ENCODE results near the gene ZMYND15.

Gene ZMYND15

GRCh38 chr17:4785311-4786105 lies 45.9 kb downstream of the ZMYND15 start:
- no peak for DNase-seq (ENCODE audit: low read depth in 2 of 2)

DNA sequence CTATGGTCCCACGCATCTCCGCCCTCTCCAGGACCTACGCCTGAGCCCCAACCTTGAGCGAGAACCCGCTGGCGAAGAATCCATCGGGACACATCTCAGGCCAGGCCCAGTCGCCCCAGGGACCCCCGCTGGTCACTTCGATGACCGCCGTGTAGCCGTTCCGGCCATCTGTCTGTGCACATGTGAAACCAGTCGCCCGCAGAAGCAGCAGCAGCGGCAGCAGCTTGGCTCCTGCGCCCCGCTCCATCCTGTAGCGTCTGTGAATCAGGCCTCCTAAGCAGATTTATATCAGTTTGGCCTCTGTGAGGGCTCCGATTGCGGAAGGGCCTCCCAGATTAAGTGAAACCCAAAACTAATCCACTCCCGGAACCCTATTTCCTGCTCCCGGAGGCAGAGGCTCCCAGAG lies 46.5 kb downstream of the ZMYND15 start, which contains the start of gene VMO1:
VMO1 (minus strand) TSS at position 259 of the 406 bp plus-strand sequence; CDS start at position 247, 12 bp downstream.
- DNase-seq (ENCODE audit: low read depth in 2 of 2), result no peak

GRCh38 chr17:4786516-4786915 lies 46.9 kb downstream of the ZMYND15 start:
- no peak for DNase-seq (ENCODE audit: low read depth in 2 of 2)

- DNase-seq (ENCODE audit: low read depth in 2 of 2), result no peak
Measured at GRCh38 chr17:4788159-4788806, 48.6 kb downstream of the ZMYND15 start.

DNA sequence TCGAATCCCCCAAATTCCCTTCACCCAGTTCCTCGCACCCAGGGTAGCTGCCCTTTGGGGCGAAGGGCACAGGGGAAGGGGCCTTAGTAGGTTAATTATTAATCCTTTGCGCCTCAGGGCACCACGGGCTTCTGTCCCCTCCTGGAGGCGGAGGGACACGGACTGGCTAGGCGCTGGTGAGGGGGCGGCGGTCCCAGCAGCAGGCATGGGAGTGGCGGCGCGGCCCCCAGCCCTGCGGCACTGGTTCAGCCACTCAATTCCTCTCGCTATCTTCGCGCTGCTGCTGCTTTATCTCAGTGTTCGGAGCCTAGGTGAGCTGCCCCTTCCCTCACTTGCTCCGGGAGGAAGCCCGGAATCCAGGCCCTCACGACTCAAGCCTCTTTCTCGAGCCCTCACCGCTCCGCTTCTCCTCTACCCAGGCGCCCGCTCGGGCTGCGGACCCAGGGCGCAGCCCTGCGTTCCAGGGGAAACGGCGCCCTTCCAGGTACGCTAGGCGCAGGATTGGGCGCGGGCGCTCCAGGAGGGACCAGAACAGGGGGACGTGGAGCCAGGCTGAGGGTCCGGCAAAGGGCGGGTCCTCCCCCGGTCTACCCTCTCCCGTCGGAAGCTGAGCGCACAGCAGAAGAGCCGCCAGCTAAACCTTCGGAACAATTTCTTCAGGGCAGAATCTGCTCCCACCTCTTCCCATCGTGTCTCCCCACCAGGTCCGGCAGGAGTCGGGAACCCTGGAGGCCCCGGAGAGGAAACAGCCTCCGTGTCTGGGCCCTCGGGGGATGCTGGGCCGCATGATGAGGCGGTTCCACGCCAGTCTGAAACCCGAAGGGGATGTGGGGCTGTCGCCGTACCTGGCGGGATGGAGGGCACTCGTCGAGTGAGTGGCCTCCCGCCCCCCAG lies 49.4 kb downstream of the ZMYND15 start, which contains the start of gene GLTPD2:
GLTPD2 (plus strand) TSS at position 158 of the 894 bp plus-strand sequence; CDS start at position 206, 48 bp downstream.
- no peak for DNase-seq (ENCODE audit: low read depth in 2 of 2)

- no peak for DNase-seq (ENCODE audit: low read depth in 2 of 2)
Measured at GRCh38 chr17:4789701-4789950, 50.0 kb downstream of the ZMYND15 start.

- DNase-seq (ENCODE audit: low read depth in 2 of 2), result peak; percentile 65 to 73
Measured at GRCh38 chr17:4789951-4790704, 50.5 kb downstream of the ZMYND15 start.

DNA sequence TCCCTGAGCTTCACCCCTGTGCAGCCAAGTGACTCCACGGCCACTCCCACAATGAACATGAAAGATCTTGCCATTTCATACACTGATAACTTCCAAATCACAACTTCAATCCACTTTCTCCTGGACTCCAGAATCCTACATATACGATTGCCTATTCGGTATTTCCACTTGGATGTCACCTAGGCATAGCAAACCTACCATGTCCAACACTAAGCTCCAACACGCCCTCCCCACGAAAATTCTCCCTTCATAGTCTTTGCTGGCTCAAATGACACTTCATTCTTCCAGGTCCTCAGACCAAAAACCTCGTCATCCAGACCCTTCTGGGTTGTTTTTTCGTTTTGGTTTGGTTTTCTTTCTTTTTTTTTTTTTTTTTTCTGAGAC lies 51.1 kb downstream of the ZMYND15 start:
- no peak for DNase-seq (ENCODE audit: low read depth in 2 of 2)

- no peak for DNase-seq (ENCODE audit: low read depth in 2 of 2)
Measured at GRCh38 chr17:4795168-4795567, 55.5 kb downstream of the ZMYND15 start.
